GM21526 (cell line): ENCODE data around the gene PKNOX2.

Experiments
- ATAC-seq: cut with Tn5 transposase; IDR thresholded peaks from one replicate; pipeline ENCODE4 v1.9.1; 2021; ENCODE audit warnings: moderate library complexity; ENCODE audit not compliant: unreplicated experiment, low FRiP score

The PKNOX2 gene

GRCh38 chr11:125171974-125172373, 7.4 kb downstream of the PKNOX2 start:
- no peak for ATAC-seq

- no peak for ATAC-seq
These were observed 8.5 kb downstream of the PKNOX2 start for GRCh38 chr11:125173027-125173426.

GRCh38 chr11:125173556-125173955, 9.0 kb downstream of the PKNOX2 start:
- no peak for ATAC-seq

- ATAC-seq, result no peak
These were observed 9.5 kb downstream of the PKNOX2 start for GRCh38 chr11:125174057-125174456.

GRCh38 chr11:125174686-125175085, 10.1 kb downstream of the PKNOX2 start:
- ATAC-seq, result no peak

- ATAC-seq, result no peak
These were observed 10.6 kb downstream of the PKNOX2 start for GRCh38 chr11:125175166-125175565.

- ATAC-seq, result no peak
These were observed 11.5 kb downstream of the PKNOX2 start for GRCh38 chr11:125175896-125176575.

- no peak for ATAC-seq
These were observed 12.3 kb downstream of the PKNOX2 start for GRCh38 chr11:125176866-125177265.

GRCh38 chr11:125177543-125177942, 13.0 kb downstream of the PKNOX2 start:
- ATAC-seq, result no peak

- no peak for ATAC-seq
These were observed 14.8 kb downstream of the PKNOX2 start for GRCh38 chr11:125179346-125179745.

- ATAC-seq, result no peak
These were observed 15.3 kb downstream of the PKNOX2 start for GRCh38 chr11:125179895-125180294.

GRCh38 chr11:125180413-125181305, 16.1 kb downstream of the PKNOX2 start:
- ATAC-seq, result no peak

- no peak for ATAC-seq
These were observed 18.0 kb downstream of the PKNOX2 start for GRCh38 chr11:125182573-125182972.

GRCh38 chr11:125183641-125184040, 19.1 kb downstream of the PKNOX2 start:
- ATAC-seq, result no peak

- ATAC-seq, result no peak
These were observed 23.5 kb downstream of the PKNOX2 start for GRCh38 chr11:125188021-125188420.

GRCh38 chr11:125190566-125190965, 26.0 kb downstream of the PKNOX2 start:
- ATAC-seq, result no peak

GRCh38 chr11:125192183-125192582, 27.6 kb downstream of the PKNOX2 start:
- ATAC-seq, result no peak

- no peak for ATAC-seq
These were observed 28.3 kb downstream of the PKNOX2 start for GRCh38 chr11:125192717-125193415.

- no peak for ATAC-seq
These were observed 28.8 kb downstream of the PKNOX2 start for GRCh38 chr11:125193416-125193726.

GRCh38 chr11:125193841-125194240, 29.3 kb downstream of the PKNOX2 start:
- no peak for ATAC-seq

- no peak for ATAC-seq
These were observed 35.4 kb downstream of the PKNOX2 start for GRCh38 chr11:125199915-125200314.
